ENCODE measurements around the gene POLK. TPM values are rescaled to one million over a fixed set of nuclear protein-coding genes. Genes with fewer than 3 reads are reported as not detected.
A peak's percentile ranks its signal among the peaks of the same experiment; 100 is the strongest.

Gene POLK
- total and polyA plus RNA-seq, 2 of the 13 experiments (the other 11 are each of a cell fraction or from before 2014, with no cell fraction given), result 8.6 to 11.7 TPM

DNA sequence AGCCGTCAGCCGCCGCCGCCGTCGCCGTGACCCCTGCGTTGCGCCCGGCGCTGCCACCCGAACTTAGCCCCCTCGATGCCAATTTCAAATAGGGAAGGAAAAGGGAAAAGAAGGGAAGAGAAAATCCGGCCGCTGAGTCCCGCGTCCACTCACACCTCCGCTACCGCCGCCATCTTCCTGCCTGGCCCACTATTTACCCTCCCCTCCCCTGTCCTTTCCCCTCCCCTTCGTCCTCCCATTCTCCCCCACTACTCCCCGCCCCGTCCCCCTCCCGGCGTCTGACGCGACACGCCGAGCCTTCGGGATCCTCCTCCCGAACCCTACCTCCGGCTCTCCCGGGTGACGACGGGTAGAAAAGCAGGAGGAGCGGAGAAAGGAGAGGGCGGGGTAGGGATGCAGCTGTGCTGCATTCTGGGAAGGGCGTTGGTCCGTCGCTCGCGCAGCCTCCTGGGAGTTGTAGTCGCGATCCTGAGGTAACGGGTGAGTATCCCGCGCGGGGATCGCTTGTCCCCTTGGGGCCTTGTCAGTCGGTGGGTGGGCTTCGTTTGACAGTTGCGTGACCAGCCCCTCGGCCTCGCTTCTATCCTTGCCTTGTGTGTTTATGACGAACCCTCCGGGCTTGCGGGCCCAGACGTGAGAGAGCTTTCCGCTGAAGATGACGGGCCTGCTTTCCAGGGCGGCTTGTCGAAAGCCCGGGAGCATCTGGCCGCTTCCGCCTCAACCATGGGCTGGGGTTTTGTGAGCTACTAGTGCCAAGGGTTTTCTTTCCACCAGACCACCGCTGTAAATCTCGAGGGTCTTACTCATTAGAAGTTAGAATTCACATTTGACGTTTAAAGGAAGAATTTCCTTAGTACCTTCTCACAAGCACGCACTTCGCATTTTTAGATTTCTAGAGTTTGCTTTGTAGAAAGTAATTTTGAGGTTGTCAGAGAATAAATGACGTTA lies at the start of gene POLK, which contains the start of gene CERT1 (continued):
- TF ChIP-seq, protein P1, sequence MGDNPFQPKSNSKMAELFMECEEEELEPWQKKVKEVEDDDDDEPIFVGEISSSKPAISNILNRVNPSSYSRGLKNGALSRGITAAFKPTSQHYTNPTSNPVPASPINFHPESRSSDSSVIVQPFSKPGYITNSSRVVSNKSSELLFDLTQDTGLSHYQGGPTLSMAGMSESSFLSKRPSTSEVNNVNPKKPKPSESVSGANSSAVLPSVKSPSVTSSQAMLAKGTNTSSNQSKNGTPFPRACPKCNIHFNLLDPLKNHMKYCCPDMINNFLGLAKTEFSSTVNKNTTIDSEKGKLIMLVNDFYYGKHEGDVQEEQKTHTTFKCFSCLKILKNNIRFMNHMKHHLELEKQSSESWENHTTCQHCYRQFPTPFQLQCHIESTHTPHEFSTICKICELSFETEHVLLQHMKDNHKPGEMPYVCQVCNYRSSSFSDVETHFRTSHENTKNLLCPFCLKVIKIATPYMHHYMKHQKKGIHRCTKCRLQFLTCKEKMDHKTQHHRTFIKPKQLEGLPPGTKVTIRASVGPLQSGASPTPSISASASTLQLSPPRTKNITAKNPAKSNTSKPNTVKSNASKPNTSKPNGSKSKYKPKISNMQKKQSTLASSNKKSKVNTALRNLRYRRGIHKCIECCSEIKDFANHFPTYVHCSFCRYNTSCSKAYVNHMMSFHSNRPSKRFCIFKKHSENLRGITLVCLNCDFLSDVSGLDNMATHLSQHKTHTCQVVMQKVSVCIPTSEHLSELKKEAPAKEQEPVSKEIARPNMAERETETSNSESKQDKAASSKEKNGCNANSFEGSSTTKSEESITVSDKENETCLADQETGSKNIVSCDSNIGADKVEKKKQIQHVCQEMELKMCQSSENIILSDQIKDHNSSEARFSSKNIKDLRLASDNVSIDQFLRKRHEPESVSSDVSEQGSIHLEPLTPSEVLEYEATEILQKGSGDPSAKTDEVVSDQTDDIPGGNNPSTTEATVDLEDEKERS (CRISPR knock-in tag; IDR thresholded peaks at IDR 0.05), result 0 out of 2 replicates have a peak, but pooled peaks have one; percentile 48
- TF ChIP-seq ZNF646 (CRISPR knock-in tag; IDR thresholded peaks at IDR 0.05) (peak; percentile 54), SATB2 (CRISPR knock-in tag; IDR thresholded peaks at IDR 0.05) (no peak), JUND (CRISPR knock-in tag; IDR thresholded peaks at IDR 0.05) (no peak), SMYD3 (CRISPR knock-in tag; IDR thresholded peaks at IDR 0.05) (no peak), SALL2 (CRISPR knock-in tag; IDR thresholded peaks at IDR 0.05) (no peak), KLF9 (CRISPR knock-in tag; IDR thresholded peaks at IDR 0.05; ENCODE audit: low read depth) (no peak), ETV5 (CRISPR knock-in tag; IDR thresholded peaks at IDR 0.05; ENCODE audit: borderline replicate concordance) (peak; percentile 36; the same call in 1 of the 2 replicates), ZNF160 (CRISPR knock-in tag; IDR thresholded peaks at IDR 0.05) (no peak), SP140L (CRISPR knock-in tag; IDR thresholded peaks at IDR 0.05; ENCODE audit: borderline replicate concordance) (no peak), IKZF1 (IDR thresholded peaks at IDR 0.05) (no peak), ZNF784 (CRISPR knock-in tag; IDR thresholded peaks at IDR 0.05; ENCODE audit: borderline replicate concordance) (peak; percentile 76; the same call in 1 of the 2 replicates)
- TF ChIP-seq, protein P2, sequence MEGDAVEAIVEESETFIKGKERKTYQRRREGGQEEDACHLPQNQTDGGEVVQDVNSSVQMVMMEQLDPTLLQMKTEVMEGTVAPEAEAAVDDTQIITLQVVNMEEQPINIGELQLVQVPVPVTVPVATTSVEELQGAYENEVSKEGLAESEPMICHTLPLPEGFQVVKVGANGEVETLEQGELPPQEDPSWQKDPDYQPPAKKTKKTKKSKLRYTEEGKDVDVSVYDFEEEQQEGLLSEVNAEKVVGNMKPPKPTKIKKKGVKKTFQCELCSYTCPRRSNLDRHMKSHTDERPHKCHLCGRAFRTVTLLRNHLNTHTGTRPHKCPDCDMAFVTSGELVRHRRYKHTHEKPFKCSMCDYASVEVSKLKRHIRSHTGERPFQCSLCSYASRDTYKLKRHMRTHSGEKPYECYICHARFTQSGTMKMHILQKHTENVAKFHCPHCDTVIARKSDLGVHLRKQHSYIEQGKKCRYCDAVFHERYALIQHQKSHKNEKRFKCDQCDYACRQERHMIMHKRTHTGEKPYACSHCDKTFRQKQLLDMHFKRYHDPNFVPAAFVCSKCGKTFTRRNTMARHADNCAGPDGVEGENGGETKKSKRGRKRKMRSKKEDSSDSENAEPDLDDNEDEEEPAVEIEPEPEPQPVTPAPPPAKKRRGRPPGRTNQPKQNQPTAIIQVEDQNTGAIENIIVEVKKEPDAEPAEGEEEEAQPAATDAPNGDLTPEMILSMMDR (CRISPR knock-in tag; IDR thresholded peaks at IDR 0.05), result no peak
